ENCODE measurements around the gene MINDY4.

MINDY4 gene

GRCh38 chr7:30880125-30880720, 109.0 kb downstream of the MINDY4 start:
- Histone ChIP-seq H3K27me3 (ENCODE audit: insufficient read depth, low read length) (no peaks in the 10 kb centered on the region), H3K9me3 (ENCODE audit: insufficient read depth, low read depth, low read length) (no peaks in the 10 kb centered on the region), H2AK5ac (ENCODE audit: low read length) (no peak overlapping the region), H3K79me2 (ENCODE audit: control insufficient read depth, insufficient read depth, low read length, poor library complexity) (no peaks in the 10 kb centered on the region), H3K27ac (ENCODE audit: low read depth, low read length) (peak overlapping the region; percentile 52), H2BK12ac (ENCODE audit: low read length) (no peak overlapping the region), H3K4me2 (ENCODE audit: low read length) (peak overlapping the region; percentile 48), H3K4ac (ENCODE audit: low read depth, low read length) (no peak overlapping the region), H2BK5ac (ENCODE audit: low read depth, low read length, poor library complexity) (peak overlapping the region; percentile 50), H3K23ac (ENCODE audit: low read length) (no peak overlapping the region), H3K4me3 (ENCODE audit: low read depth, low read length) (no peak overlapping the region), H4K12ac (ENCODE audit: low read depth, low read length) (no peak overlapping the region), H3K14ac (ENCODE audit: low read length) (no peak overlapping the region), H3K4me1 (ENCODE audit: control insufficient read depth in 1 of 2, insufficient read depth in 2 of 2, low read length in 2 of 2) (peaks cover 30 to 33% of the 10 kb centered on the region in 2 experiments), H2BK120ac (ENCODE audit: insufficient read depth, low read length, poor library complexity) (peak overlapping the region; percentile 0), H4K8ac (ENCODE audit: low read depth, low read length) (peak overlapping the region; percentile 2), H3K79me1 (ENCODE audit: low read length) (peaks cover 4% of the 10 kb centered on the region), H4K91ac (ENCODE audit: low read depth, low read length) (peak overlapping the region; percentile 71), H2AFZ (ENCODE audit: insufficient read depth, low read length, poor library complexity) (no peak overlapping the region), H3K9ac (ENCODE audit: low read length) (no peak overlapping the region), H3K36me3 (ENCODE audit: control insufficient read depth in 1 of 2, insufficient read depth in 2 of 2, low read length in 2 of 2) (peaks cover 0 to 2% of the 10 kb centered on the region in 2 experiments), H3K18ac (ENCODE audit: low read length) (no peak overlapping the region)
- WGBS (ENCODE audit: extremely low coverage, insufficient coverage, insufficient read length), result no CpG with 5 or more reads among the region's 12 CpGs
- DNase-seq, result peak in 1 of 2 donors; percentile 14

GRCh38 chr7:30880941-30881340, 109.7 kb downstream of the MINDY4 start:
- H3K27me3 ChIP-seq (ENCODE audit: insufficient read depth, low read length), result no peaks in the 10 kb centered on the region
- H3K36me3 ChIP-seq (ENCODE audit: control insufficient read depth in 1 of 2, insufficient read depth in 2 of 2, low read length in 2 of 2), result no peaks in the 10 kb centered on the region
- H3K18ac ChIP-seq (ENCODE audit: low read length), result no peak overlapping the region
- H2BK12ac ChIP-seq (ENCODE audit: low read length), result no peak overlapping the region
- H4K12ac ChIP-seq (ENCODE audit: low read depth, low read length), result no peak overlapping the region
- H3K9ac ChIP-seq (ENCODE audit: low read length), result no peak overlapping the region
- WGBS (ENCODE audit: extremely low coverage, insufficient coverage, insufficient read length), result no CpG with 5 or more reads among the region's 4 CpGs
- no peak overlapping the region for H3K4me2 ChIP-seq (ENCODE audit: low read length)
- H3K27ac ChIP-seq (ENCODE audit: low read depth, low read length), result peak overlapping the region; percentile 52
- no peaks in the 10 kb centered on the region for H3K9me3 ChIP-seq (ENCODE audit: insufficient read depth, low read depth, low read length)
- H3K14ac ChIP-seq (ENCODE audit: low read length), result no peak overlapping the region
- H2BK5ac ChIP-seq (ENCODE audit: low read depth, low read length, poor library complexity), result peak overlapping the region; percentile 7
- H3K4me3 ChIP-seq (ENCODE audit: low read depth, low read length), result no peak overlapping the region
- H2BK120ac ChIP-seq (ENCODE audit: insufficient read depth, low read length, poor library complexity), result no peak overlapping the region
- H4K91ac ChIP-seq (ENCODE audit: low read depth, low read length), result peak overlapping the region; percentile 71
- H3K79me1 ChIP-seq (ENCODE audit: low read length), result peaks cover 4% of the 10 kb centered on the region
- H2AFZ ChIP-seq (ENCODE audit: insufficient read depth, low read length, poor library complexity), result no peak overlapping the region
- DNase-seq, result peak; percentile 53 to 60
- H4K8ac ChIP-seq (ENCODE audit: low read depth, low read length), result no peak overlapping the region
- no peaks in the 10 kb centered on the region for H3K79me2 ChIP-seq (ENCODE audit: control insufficient read depth, insufficient read depth, low read length, poor library complexity)
- no peak overlapping the region for H3K23ac ChIP-seq (ENCODE audit: low read length)
- no peak overlapping the region for H2AK5ac ChIP-seq (ENCODE audit: low read length)
- no peak overlapping the region for H3K4ac ChIP-seq (ENCODE audit: low read depth, low read length)
- H3K4me1 ChIP-seq (ENCODE audit: control insufficient read depth in 1 of 2, insufficient read depth in 2 of 2, low read length in 2 of 2), result peaks cover 30 to 33% of the 10 kb centered on the region in 2 experiments

- DNase-seq, result no peak
- Histone ChIP-seq H4K91ac (ENCODE audit: low read depth, low read length) (peak overlapping the region; percentile 71), H2BK12ac (ENCODE audit: low read length) (no peak overlapping the region), H3K27me3 (ENCODE audit: insufficient read depth, low read length) (no peaks in the 10 kb centered on the region), H3K4me2 (ENCODE audit: low read length) (no peak overlapping the region), H3K14ac (ENCODE audit: low read length) (no peak overlapping the region), H2BK5ac (ENCODE audit: low read depth, low read length, poor library complexity) (no peak overlapping the region), H3K79me2 (ENCODE audit: control insufficient read depth, insufficient read depth, low read length, poor library complexity) (no peaks in the 10 kb centered on the region), H3K4ac (ENCODE audit: low read depth, low read length) (no peak overlapping the region), H3K36me3 (ENCODE audit: control insufficient read depth in 1 of 2, insufficient read depth in 2 of 2, low read length in 2 of 2) (no peaks in the 10 kb centered on the region), H3K9ac (ENCODE audit: low read length) (no peak overlapping the region), H3K18ac (ENCODE audit: low read length) (no peak overlapping the region), H4K8ac (ENCODE audit: low read depth, low read length) (no peak overlapping the region), H3K79me1 (ENCODE audit: low read length) (peaks cover 4% of the 10 kb centered on the region), H2AK5ac (ENCODE audit: low read length) (no peak overlapping the region), H3K27ac (ENCODE audit: low read depth, low read length) (no peak overlapping the region), H3K9me3 (ENCODE audit: insufficient read depth, low read depth, low read length) (no peaks in the 10 kb centered on the region), H3K4me1 (ENCODE audit: control insufficient read depth in 1 of 2, insufficient read depth in 2 of 2, low read length in 2 of 2) (peaks cover 28 to 31% of the 10 kb centered on the region in 2 experiments), H2BK120ac (ENCODE audit: insufficient read depth, low read length, poor library complexity) (peak overlapping the region; percentile 14), H3K4me3 (ENCODE audit: low read depth, low read length) (no peak overlapping the region), H3K23ac (ENCODE audit: low read length) (no peak overlapping the region), H4K12ac (ENCODE audit: low read depth, low read length) (no peak overlapping the region), H2AFZ (ENCODE audit: insufficient read depth, low read length, poor library complexity) (no peak overlapping the region)
- no CpG with 5 or more reads among the region's 7 CpGs for WGBS (ENCODE audit: extremely low coverage, insufficient coverage, insufficient read length)
Measured at GRCh38 chr7:30881448-30881847, 110.2 kb downstream of the MINDY4 start.

DNA sequence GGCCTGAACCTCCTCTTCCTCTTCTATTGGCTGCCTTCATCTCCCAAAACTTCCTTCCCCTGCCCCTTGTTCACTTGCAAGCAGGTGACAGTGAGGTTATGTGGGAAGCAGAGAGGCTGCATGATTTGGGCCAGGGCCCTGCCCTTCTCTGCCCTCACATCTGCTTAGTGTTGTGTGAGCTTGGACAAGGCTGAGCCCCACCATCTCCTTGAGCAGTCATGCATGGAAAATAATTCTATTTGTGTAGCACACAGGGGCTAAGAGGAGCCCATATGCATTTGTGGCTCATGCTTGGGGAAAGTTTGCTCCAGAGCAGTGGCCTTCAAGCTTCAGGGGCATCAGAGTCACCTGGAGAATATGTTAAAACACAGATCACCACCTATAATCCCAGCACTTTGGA, 113.7 kb downstream of the MINDY4 start:
- no peak overlapping the region for H4K12ac ChIP-seq (ENCODE audit: low read depth, low read length)
- H3K4me3 ChIP-seq (ENCODE audit: low read depth, low read length), result no peak overlapping the region
- H3K9me3 ChIP-seq (ENCODE audit: insufficient read depth, low read depth, low read length), result no peaks in the 10 kb centered on the region
- no peak overlapping the region for H3K4me2 ChIP-seq (ENCODE audit: low read length)
- H3K4ac ChIP-seq (ENCODE audit: low read depth, low read length), result no peak overlapping the region
- no peak overlapping the region for H3K9ac ChIP-seq (ENCODE audit: low read length)
- H2AFZ ChIP-seq (ENCODE audit: insufficient read depth, low read length, poor library complexity), result no peak overlapping the region
- no peak overlapping the region for H2BK120ac ChIP-seq (ENCODE audit: insufficient read depth, low read length, poor library complexity)
- H4K91ac ChIP-seq (ENCODE audit: low read depth, low read length), result no peak overlapping the region
- no peak overlapping the region for H4K8ac ChIP-seq (ENCODE audit: low read depth, low read length)
- no peak overlapping the region for H3K14ac ChIP-seq (ENCODE audit: low read length)
- DNase-seq, result no peak
- no peaks in the 10 kb centered on the region for H3K36me3 ChIP-seq (ENCODE audit: control insufficient read depth in 1 of 2, insufficient read depth in 2 of 2, low read length in 2 of 2)
- no peaks in the 10 kb centered on the region for H3K79me2 ChIP-seq (ENCODE audit: control insufficient read depth, insufficient read depth, low read length, poor library complexity)
- no peak overlapping the region for H3K27ac ChIP-seq (ENCODE audit: low read depth, low read length)
- peaks cover 4% of the 10 kb centered on the region for H3K79me1 ChIP-seq (ENCODE audit: low read length)
- H3K23ac ChIP-seq (ENCODE audit: low read length), result no peak overlapping the region
- no peak overlapping the region for H3K18ac ChIP-seq (ENCODE audit: low read length)
- H3K4me1 ChIP-seq (ENCODE audit: control insufficient read depth in 1 of 2, insufficient read depth in 2 of 2, low read length in 2 of 2), result peaks cover 18 to 21% of the 10 kb centered on the region in 2 experiments
- no peak overlapping the region for H2BK5ac ChIP-seq (ENCODE audit: low read depth, low read length, poor library complexity)
- H2BK12ac ChIP-seq (ENCODE audit: low read length), result no peak overlapping the region
- no peaks in the 10 kb centered on the region for H3K27me3 ChIP-seq (ENCODE audit: insufficient read depth, low read length)
- H2AK5ac ChIP-seq (ENCODE audit: low read length), result no peak overlapping the region
